Upper lobe of left lung (tissue), 6 donors: ENCODE results near the gene ANKS1B. TPM values are rescaled to one million over a fixed set of nuclear protein-coding genes. Genes with fewer than 3 reads are reported as not detected.
"Not testable (repeated sequence)": the region's sequence is repeated elsewhere in the genome, so short reads cannot be mapped to it uniquely, and the experiment has no call there.

ENCODE experiments used
- ATAC-seq, 2 donors: fragments of 200-7000 bp; cut with Tn5 transposase; one replicate each; pipeline ENCODE4 v1.9.1; 2022; ENCODE audit warnings: mild to moderate bottlenecking in 2 of 2, moderate library complexity in 2 of 2; ENCODE audit not compliant: low FRiP score in 2 of 2
- DNase-seq, 2 donors: peaks; one replicate each; pipeline ENCODE4 v3.0.0-alpha.2; 2019 to 2020
- H3K27ac ChIP-seq, 4 donors: fragments of 200-600 bp; sonication (generic); one replicate each; pipeline ENCODE4 v1.5.1; 2016 to 2019
- H3K27me3 ChIP-seq, 4 donors: fragments of 200-600 bp; sonication (generic); one replicate each; pipeline ENCODE4 v1.5.1; 2017 to 2019
- H3K36me3 ChIP-seq, 4 donors: fragments of 200-600 bp; sonication (generic); one replicate each; pipeline ENCODE4 v1.5.1; 2016 to 2019
- H3K4me1 ChIP-seq, 4 donors: fragments of 200-600 bp; sonication (generic); one replicate each; pipeline ENCODE4 v1.5.1; 2018 to 2019
- H3K4me3 ChIP-seq, 4 donors: fragments of 200-600 bp; sonication (generic); one replicate each; pipeline ENCODE4 v1.5.1; 2017 to 2019; ENCODE audit warnings: mild to moderate bottlenecking in 2 of 4, moderate library complexity in 1 of 4
- H3K9me3 ChIP-seq, 4 donors: fragments of 200-600 bp; sonication (generic); one replicate each; pipeline ENCODE4 v1.5.1; 2018 to 2019
- EP300 ChIP-seq, 4 donors: sonication (generic); formaldehyde crosslinking; IDR thresholded peaks; one replicate each; pipeline ENCODE4 v1.5.1; 2017; ENCODE audit warnings: antibody characterized with exemption in 4 of 4, control low read depth in 2 of 4
- POLR2A ChIP-seq, 4 donors: fragments of 450-650 bp; IDR thresholded peaks; one replicate each; pipeline ENCODE4 v1.5.1; 2016 to 2017; ENCODE audit warnings: antibody characterized with exemption in 4 of 4, mild to moderate bottlenecking in 2 of 4
- POLR2AphosphoS5 ChIP-seq, 2 donors: sonication (generic); formaldehyde crosslinking; IDR thresholded peaks; one replicate each; pipeline ENCODE4 v1.5.1; 2017; ENCODE audit warnings: antibody characterized with exemption in 2 of 2
- WGBS, 2 donors: methylation state at CpG; one replicate each; pipeline ENCODE4 v1.1.5; 2017 to 2018; 5-methylcytosine and 5-hydroxymethylcytosine counted together
- total RNA-seq, 6 donors: library from RNA; depleted of rRNA in 4 of 6; stranded (reverse); fragments of >200 nt in 4 of 6; gene quantifications; one replicate each; pipeline versions ENCODE4 v1.1.0 to v1.2.1, GENCODE V29; 2016 to 2021
- TF ChIP-seq, protein P1 (sequence below), 6 experiments: fragments of 450-650 bp in 4 of 6; fragments of 200-600 bp in 2 of 6; sonication (generic) in 2 of 6; IDR thresholded peaks; one replicate each; pipeline ENCODE4 v1.5.1; 2016 to 2019; ENCODE audit warnings: antibody characterized with exemption in 6 of 6
- donor health status: DM: no; HTN: no; CAD: no; lungs with moderate emphysema.
- donor health status: DM: no; HTN: yes; CAD: no; lungs with severe emphysema.

ANKS1B gene
- total RNA-seq, 6 donors from 2014 or later = 5.1 to 23.7 (median 7.2) TPM

DNA sequence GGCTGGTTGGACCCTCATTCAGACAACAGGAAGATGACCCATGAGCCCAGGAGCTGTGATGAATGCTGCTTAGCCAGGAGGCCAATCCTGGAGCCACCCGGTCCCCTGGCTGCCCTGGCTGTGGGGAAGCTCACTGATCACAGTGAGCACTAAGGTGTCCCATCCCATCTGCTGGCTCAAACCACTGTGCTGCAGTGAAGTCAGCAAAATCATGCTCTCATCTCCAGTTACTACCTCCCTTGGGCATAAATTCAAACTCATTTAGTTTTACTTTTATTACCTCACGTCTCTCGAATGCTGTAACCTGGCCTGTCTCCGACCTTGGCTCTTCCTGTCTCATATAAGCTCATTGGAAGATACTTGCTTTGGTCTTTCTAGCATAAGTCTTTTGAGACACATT lies 1227.3 kb downstream of the ANKS1B start:
- 56 to 93% methylated on average over 3 to 4 of the region's 4 CpGs for WGBS, 2 donors

DNA sequence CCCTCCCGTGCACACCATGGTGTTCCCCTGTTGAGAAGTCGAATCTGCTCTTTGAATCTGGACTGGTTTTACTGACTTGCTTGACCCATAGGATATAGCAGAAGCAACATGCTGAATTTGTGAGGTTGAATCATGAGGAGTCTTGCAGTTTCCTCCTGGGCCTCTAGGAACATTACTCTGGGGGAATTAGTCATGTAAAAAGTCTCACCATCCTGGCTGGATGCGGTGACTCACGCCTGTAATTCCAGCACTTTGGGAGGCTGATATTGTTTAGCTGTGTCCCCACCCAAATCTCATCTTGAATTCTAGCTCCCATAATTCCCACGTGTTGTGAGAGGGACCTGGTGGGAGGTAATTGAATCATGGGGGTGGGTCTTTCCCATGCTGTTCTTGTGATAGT lies 1228.9 kb downstream of the ANKS1B start:
- not testable (repeated sequence) for H3K9me3 ChIP-seq, H3K36me3 ChIP-seq, H3K4me1 ChIP-seq, DNase-seq, H3K4me3 ChIP-seq, ATAC-seq, H3K27me3 ChIP-seq, H3K27ac ChIP-seq
- WGBS, 2 donors = 87 to 92% methylated on average over 5 of the region's 5 CpGs

More for the DNA sequence above, 1227.3 kb downstream of the ANKS1B start:
- no peaks in the 10 kb centered on the region for H3K4me1 ChIP-seq
- no peak overlapping the region for H3K4me3 ChIP-seq
- H3K27me3 ChIP-seq = no peaks in the 10 kb centered on the region
- no peaks in the 10 kb centered on the region for H3K36me3 ChIP-seq
- ATAC-seq = peak in 1 of 2 donors; percentile 79
- TF ChIP-seq EP300 (IDR thresholded peaks at IDR 0.05) (no peak), POLR2AphosphoS5 (IDR thresholded peaks at IDR 0.05) (no peak), POLR2A (IDR thresholded peaks at IDR 0.05) (no peak)
- TF ChIP-seq, protein P1, sequence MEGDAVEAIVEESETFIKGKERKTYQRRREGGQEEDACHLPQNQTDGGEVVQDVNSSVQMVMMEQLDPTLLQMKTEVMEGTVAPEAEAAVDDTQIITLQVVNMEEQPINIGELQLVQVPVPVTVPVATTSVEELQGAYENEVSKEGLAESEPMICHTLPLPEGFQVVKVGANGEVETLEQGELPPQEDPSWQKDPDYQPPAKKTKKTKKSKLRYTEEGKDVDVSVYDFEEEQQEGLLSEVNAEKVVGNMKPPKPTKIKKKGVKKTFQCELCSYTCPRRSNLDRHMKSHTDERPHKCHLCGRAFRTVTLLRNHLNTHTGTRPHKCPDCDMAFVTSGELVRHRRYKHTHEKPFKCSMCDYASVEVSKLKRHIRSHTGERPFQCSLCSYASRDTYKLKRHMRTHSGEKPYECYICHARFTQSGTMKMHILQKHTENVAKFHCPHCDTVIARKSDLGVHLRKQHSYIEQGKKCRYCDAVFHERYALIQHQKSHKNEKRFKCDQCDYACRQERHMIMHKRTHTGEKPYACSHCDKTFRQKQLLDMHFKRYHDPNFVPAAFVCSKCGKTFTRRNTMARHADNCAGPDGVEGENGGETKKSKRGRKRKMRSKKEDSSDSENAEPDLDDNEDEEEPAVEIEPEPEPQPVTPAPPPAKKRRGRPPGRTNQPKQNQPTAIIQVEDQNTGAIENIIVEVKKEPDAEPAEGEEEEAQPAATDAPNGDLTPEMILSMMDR (IDR thresholded peaks at IDR 0.05) = no peak
- H3K27ac ChIP-seq = no peak overlapping the region
- no peaks in the 10 kb centered on the region for H3K9me3 ChIP-seq
- no peak for DNase-seq

DNA sequence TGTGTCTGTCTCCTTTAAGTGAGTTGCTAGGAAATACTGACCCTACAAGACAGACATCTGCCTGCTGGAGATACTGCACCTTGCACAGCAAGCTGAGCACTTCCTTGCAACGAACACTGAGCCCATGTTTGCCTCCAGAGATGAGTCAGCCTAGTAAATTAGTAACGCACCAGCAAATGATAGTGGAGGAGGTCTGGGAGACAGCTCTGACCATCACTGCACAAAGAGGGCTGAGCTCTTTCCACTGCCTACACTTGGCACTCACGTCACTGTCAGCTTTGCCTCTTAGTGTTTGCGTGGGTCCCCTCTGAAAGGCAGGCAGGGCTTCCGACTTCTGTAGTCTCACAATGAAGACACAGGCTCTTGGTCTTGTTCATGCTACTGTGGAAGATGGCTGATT lies 1230.6 kb downstream of the ANKS1B start:
- TF ChIP-seq POLR2A (IDR thresholded peaks at IDR 0.05) (no peak), EP300 (IDR thresholded peaks at IDR 0.05) (no peak), POLR2AphosphoS5 (IDR thresholded peaks at IDR 0.05) (no peak)
- TF ChIP-seq, protein P1 (IDR thresholded peaks at IDR 0.05) = no peak
- Histone ChIP-seq H3K9me3 (no peaks in the 10 kb centered on the region), H3K27me3 (no peaks in the 10 kb centered on the region), H3K36me3 (no peaks in the 10 kb centered on the region), H3K4me3 (no peak overlapping the region), H3K4me1 (no peaks in the 10 kb centered on the region), H3K27ac (no peak overlapping the region)
- ATAC-seq (no peak), DNase-seq (no peak)
- 61 to 66% methylated on average over 5 of the region's 5 CpGs for WGBS, 2 donors

DNA sequence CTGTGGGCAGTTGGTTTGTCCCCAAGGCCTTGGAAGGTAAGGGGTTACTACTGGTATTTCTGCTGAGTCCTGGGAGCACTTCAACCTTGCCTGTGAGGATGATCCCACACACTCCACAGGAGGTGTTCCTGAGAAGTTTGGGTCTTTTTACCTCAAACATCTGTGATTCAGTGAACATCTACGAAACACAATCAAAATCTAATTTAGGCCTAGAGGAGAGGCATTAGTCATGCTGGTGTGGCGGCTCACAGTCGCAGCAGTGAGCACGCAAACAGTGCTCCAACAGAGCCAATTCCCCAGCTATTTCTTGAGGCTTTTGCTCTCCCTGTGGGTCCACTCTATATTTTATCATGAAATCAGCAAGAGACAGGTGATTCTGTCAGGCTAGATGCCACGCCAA lies 1232.0 kb downstream of the ANKS1B start:
- no peaks in the 10 kb centered on the region for H3K9me3 ChIP-seq
- no peak for TF ChIP-seq POLR2AphosphoS5 (IDR thresholded peaks at IDR 0.05)
- TF ChIP-seq, protein P1 (IDR thresholded peaks at IDR 0.05) = no peak
- no peak for TF ChIP-seq EP300 (IDR thresholded peaks at IDR 0.05)
- no peak for TF ChIP-seq POLR2A (IDR thresholded peaks at IDR 0.05)
- DNase-seq = no peak
- no peak for ATAC-seq
- H3K36me3 ChIP-seq = no peaks in the 10 kb centered on the region
- no peaks in the 10 kb centered on the region for H3K4me1 ChIP-seq
- no peaks in the 10 kb centered on the region for H3K27me3 ChIP-seq
- no peak overlapping the region for H3K4me3 ChIP-seq
- WGBS, 2 donors = 78 to 82% methylated on average over 5 of the region's 5 CpGs
- no peak overlapping the region for H3K27ac ChIP-seq

DNA sequence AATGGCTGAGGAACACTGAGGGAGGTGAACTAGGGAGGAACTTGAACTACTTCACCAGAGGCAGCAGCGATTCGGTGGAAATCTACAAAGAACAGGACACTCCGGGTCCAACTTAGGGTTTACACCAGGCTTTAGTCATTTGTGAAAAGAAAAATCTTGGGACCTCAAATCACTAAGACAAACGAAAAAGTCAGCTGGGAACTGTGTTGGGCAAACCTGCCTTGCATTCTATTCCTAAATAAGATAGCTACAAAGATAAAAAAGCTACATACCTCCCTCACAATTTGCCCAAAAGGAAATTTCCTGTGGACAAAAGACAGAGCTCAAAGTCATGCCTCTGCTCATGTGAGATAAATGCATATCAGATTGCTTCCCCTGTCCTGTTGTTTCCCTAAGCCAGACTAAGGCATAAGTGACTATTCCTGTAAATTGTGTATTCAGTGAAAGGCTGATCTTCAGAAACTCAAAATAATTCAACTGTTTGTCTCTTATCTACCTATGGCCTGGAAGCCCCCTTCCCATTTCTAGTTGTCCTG lies 1233.1 kb downstream of the ANKS1B start:
- H3K9me3 ChIP-seq = no peaks in the 10 kb centered on the region
- 83 to 85% methylated on average over 4 of the region's 4 CpGs for WGBS, 2 donors
- no peaks in the 10 kb centered on the region for H3K36me3 ChIP-seq
- H3K4me1 ChIP-seq = no peaks in the 10 kb centered on the region
- no peak for DNase-seq
- H3K27ac ChIP-seq = no peak overlapping the region
- no peak for ATAC-seq
- TF ChIP-seq EP300 (IDR thresholded peaks at IDR 0.05) = no peak
- TF ChIP-seq POLR2AphosphoS5 (IDR thresholded peaks at IDR 0.05) = no peak
- TF ChIP-seq POLR2A (IDR thresholded peaks at IDR 0.05) = no peak
- TF ChIP-seq, protein P1 (IDR thresholded peaks at IDR 0.05) = no peak
- H3K4me3 ChIP-seq = no peak overlapping the region
- no peaks in the 10 kb centered on the region for H3K27me3 ChIP-seq
